ENCODE measurements around the gene CNKSR3.
"Not testable (repeated sequence)": the region's sequence is repeated elsewhere in the genome, so short reads cannot be mapped to it uniquely, and the experiment has no call there.

CNKSR3 gene

GRCh38 chr6:154516276-154516675 lies 5.8 kb upstream of the CNKSR3 start:
- in situ Hi-C loops (cut with MboI; ENCODE audit: low sequenced_read_pairs): no loop called here
- no peak for DNase-seq (ENCODE audit: low spot score in 2 of 2)
- no peaks in the 10 kb centered on the region for H3K36me3 ChIP-seq (replicated peaks)
- no peaks in the 10 kb centered on the region for H3K9me3 ChIP-seq
- H3K4me1 ChIP-seq: peaks cover 12% of the 10 kb centered on the region
- H3K27me3 ChIP-seq (ENCODE audit: low read depth): no peaks in the 10 kb centered on the region
- no peak overlapping the region for H3K4me3 ChIP-seq

DNA sequence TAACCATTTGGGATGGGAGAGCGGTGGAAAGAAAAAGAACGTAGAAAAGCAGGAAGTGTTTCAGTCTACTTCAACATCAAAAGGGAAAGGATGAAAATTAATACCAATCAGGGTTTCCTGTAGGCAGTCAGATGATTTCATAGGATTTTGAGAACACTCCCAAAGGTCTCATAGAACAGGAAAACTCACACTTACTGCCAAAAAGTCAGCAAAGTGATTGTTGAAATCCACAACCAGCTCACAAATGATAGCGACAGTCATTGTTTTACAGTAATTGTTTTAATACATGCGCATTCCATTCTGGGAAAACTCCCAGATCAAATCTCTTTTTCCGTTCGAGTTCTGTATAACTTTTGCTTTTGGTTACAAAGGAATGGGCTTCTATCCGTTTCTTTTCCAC lies 5.3 kb upstream of the CNKSR3 start:
- no peaks in the 10 kb centered on the region for H3K36me3 ChIP-seq (replicated peaks)
- H3K4me1 ChIP-seq: peaks cover 17% of the 10 kb centered on the region
- in situ Hi-C loops (cut with MboI; ENCODE audit: low sequenced_read_pairs): no loop called here
- no peaks in the 10 kb centered on the region for H3K27me3 ChIP-seq (ENCODE audit: low read depth)
- no peak overlapping the region for H3K4me3 ChIP-seq
- no peaks in the 10 kb centered on the region for H3K9me3 ChIP-seq
- no peak for DNase-seq (ENCODE audit: low spot score in 2 of 2)

GRCh38 chr6:154515076-154515475 lies 4.6 kb upstream of the CNKSR3 start:
- H3K4me3 ChIP-seq; H3K36me3 ChIP-seq (replicated peaks); H3K27me3 ChIP-seq (ENCODE audit: low read depth); H3K9me3 ChIP-seq; in situ Hi-C loops (cut with MboI; ENCODE audit: low sequenced_read_pairs); DNase-seq (ENCODE audit: low spot score in 2 of 2): not testable (repeated sequence)
- peaks cover 17% of the 10 kb centered on the region for H3K4me1 ChIP-seq

GRCh38 chr6:154514481-154514880 lies 4.0 kb upstream of the CNKSR3 start:
- no peak for DNase-seq (ENCODE audit: low spot score in 2 of 2)
- in situ Hi-C loops (cut with MboI; ENCODE audit: low sequenced_read_pairs): no loop called here
- H3K27me3 ChIP-seq (ENCODE audit: low read depth): no peaks in the 10 kb centered on the region
- H3K9me3 ChIP-seq: no peaks in the 10 kb centered on the region
- no peaks in the 10 kb centered on the region for H3K36me3 ChIP-seq (replicated peaks)
- H3K4me3 ChIP-seq: no peak overlapping the region
- H3K4me1 ChIP-seq: peaks cover 17% of the 10 kb centered on the region

DNA sequence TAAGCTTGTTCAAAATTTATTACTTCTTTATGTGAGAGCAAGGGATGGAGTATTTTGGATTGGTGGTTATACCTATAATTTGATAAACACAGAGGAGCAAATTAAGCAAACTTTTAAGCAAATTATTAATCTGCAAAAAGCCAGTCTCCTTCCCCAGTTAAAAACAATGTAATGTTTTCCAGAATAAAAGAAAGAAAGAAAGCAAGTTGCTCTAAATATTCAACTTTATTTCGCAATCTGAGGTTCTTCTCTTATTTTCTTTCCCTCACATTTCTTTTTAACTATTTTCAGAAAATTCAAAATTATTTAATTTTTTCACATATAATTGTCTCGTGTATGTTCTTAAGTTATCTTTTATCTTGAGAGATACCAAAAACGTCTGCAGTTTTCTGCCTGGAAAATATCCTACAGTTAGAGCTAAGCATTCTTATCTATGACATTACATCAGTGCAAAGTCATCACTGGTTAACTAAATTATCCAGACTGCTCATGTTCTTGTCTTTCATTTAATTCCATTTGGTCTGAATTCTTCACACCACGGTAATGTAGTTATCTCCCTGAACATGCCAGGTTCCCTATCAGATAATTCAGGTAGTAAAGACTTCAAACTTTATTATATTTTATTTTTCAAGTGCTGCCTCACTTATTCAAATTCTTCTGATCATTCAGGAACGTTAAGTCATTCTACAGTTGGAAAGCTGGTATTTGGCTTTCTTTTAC lies 3.3 kb upstream of the CNKSR3 start:
- Histone ChIP-seq H3K9me3 (no peaks in the 10 kb centered on the region), H3K27me3 (ENCODE audit: low read depth) (no peaks in the 10 kb centered on the region), H3K4me1 (peaks cover 15% of the 10 kb centered on the region), H3K36me3 (replicated peaks) (no peaks in the 10 kb centered on the region), H3K4me3 (no peak overlapping the region)
- in situ Hi-C loops (cut with MboI; ENCODE audit: low sequenced_read_pairs): no loop called here
- no peak for DNase-seq (ENCODE audit: low spot score in 2 of 2)

GRCh38 chr6:154512201-154512600 lies 1.7 kb upstream of the CNKSR3 start:
- Histone ChIP-seq H3K4me3 (no peak overlapping the region), H3K4me1 (peaks cover 23% of the 10 kb centered on the region), H3K27me3 (ENCODE audit: low read depth) (no peaks in the 10 kb centered on the region), H3K36me3 (replicated peaks) (0 out of 2 replicates have a peak, but pooled peaks cover 1% of the 10 kb centered on the region), H3K9me3 (no peaks in the 10 kb centered on the region)
- in situ Hi-C loops (cut with MboI; ENCODE audit: low sequenced_read_pairs): no loop called here
- DNase-seq (ENCODE audit: low spot score in 2 of 2): no peak

DNA sequence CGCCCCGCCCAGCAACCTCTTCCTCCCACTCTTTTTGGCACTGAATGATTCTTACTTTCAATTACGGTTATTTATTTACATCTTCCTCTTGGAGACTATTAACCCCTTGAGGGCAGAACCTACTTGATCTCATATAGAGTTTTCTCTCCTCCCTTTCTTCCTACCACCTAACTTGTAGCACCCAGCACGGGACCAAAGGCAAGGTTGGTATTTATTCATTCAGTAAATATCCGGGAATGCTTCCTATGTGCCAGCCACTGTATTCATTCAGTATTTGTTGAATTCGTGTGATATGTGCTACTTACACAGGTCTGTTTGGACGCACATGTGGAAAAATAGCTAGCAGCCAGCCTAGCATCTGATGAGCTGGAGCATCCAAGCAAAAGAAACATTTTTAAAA lies 1.3 kb upstream of the CNKSR3 start:
- Histone ChIP-seq H3K4me3 (no peak overlapping the region), H3K27me3 (ENCODE audit: low read depth) (no peaks in the 10 kb centered on the region), H3K4me1 (peaks cover 23% of the 10 kb centered on the region), H3K9me3 (no peaks in the 10 kb centered on the region), H3K36me3 (replicated peaks) (0 out of 2 replicates have a peak, but pooled peaks cover 4% of the 10 kb centered on the region)
- in situ Hi-C loops (cut with MboI; ENCODE audit: low sequenced_read_pairs): no loop called here
- DNase-seq (ENCODE audit: low spot score in 2 of 2): no peak

DNA sequence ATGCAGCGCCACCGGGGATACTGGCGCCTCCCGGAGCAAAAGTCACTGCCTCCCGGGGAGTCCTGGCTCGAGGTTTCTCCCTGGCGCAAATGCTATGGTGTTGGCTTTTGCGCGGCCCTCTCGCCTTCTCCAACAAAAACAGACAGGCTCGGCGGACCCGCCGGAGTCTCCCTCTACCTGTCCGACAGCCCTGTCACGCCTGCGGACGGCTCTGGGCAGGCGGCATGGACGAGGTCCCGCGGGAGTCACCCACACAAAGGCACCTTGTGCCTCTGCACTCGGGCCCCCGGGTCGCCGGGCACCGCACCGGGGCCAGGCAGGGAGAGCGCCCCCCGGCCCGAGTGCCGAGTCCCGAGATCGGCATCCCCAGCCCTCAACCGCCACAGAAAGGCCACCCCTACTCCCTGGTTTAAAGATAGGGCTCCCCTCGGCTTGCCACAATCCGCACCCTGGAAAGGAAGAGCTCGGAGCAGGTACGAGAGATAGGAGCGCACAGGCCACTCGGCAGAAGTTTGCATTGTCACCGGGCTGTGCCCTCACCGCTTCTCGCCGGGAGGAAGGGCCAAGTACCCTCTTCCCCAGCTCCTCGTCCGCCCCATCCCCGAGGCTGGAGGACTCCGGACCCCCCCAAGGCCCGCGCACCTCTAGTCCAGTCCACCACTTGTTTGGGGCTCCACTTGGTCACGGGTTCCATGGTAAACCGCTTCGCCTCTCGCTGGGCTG lies 903 bp downstream of the CNKSR3 start:
- Histone ChIP-seq H3K36me3 (replicated peaks) (peaks cover 4% of the 10 kb centered on the region; the same call in 1 of the 2 replicates), H3K4me1 (peaks cover 17% of the 10 kb centered on the region), H3K4me3 (peak overlapping the region; percentile 85), H3K9me3 (no peaks in the 10 kb centered on the region), H3K27me3 (ENCODE audit: low read depth) (no peaks in the 10 kb centered on the region)
- DNase-seq (ENCODE audit: low spot score in 2 of 2): peak; percentile 19 to 58
- in situ Hi-C loops (cut with MboI; ENCODE audit: low sequenced_read_pairs): no loop called here

- Histone ChIP-seq H3K4me3 (peak overlapping the region; percentile 85), H3K27me3 (ENCODE audit: low read depth) (no peaks in the 10 kb centered on the region), H3K36me3 (replicated peaks) (peaks cover 4% of the 10 kb centered on the region; the same call in 1 of the 2 replicates), H3K4me1 (peaks cover 17% of the 10 kb centered on the region), H3K9me3 (no peaks in the 10 kb centered on the region)
- in situ Hi-C loops (cut with MboI; ENCODE audit: low sequenced_read_pairs): no loop called here
- DNase-seq (ENCODE audit: low spot score in 2 of 2): peak; percentile 17 to 23
Observed at GRCh38 chr6:154508573-154509375, 1.7 kb downstream of the CNKSR3 start.

DNA sequence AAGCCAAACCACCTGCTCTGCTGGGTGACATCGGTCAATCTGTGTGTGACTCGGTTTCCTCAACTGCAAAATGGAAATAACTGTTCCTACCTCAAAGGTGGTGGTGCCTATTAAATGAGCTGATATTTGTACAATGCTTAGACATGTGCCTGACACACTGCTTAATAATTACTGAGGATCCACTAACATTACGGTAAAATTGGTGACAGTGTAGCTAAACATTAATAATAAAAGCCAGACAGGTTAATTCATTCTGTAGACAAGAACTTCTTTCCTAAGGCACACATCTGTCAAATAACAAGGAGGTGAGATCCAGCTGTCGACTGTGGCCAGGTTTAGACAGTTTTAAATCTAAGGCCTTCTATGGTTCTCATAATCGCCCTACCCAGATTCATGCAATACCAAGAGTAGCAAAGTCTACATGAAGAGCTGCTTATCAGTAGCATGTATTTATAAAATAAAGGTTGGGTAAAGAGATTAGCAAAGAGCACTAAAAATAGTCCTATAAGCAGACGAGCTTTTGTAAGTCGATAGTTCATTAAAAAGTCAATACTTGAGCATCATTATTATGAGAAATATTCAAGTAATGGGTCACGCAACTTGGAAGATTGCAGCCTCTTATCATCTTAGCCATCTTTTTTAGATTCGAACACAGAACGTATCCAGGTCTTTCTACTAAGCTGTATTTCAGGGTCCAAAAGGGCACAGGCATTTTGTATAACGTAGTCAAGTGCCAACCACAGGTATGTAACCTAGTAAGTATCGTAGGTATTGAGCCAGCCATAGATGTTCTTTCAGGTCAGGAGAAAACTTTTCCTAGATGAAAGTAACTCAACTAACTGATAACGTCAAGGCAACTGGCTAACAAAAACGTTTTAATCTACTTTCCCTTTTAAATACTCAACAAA lies 3.2 kb downstream of the CNKSR3 start:
- Histone ChIP-seq H3K27me3 (ENCODE audit: low read depth) (no peaks in the 10 kb centered on the region), H3K9me3 (no peaks in the 10 kb centered on the region), H3K4me1 (peaks cover 17% of the 10 kb centered on the region), H3K36me3 (replicated peaks) (peaks cover 4% of the 10 kb centered on the region; the same call in 1 of the 2 replicates), H3K4me3 (no peak overlapping the region)
- DNase-seq (ENCODE audit: low spot score in 2 of 2): no peak
- in situ Hi-C loops (cut with MboI; ENCODE audit: low sequenced_read_pairs): no loop called here

DNA sequence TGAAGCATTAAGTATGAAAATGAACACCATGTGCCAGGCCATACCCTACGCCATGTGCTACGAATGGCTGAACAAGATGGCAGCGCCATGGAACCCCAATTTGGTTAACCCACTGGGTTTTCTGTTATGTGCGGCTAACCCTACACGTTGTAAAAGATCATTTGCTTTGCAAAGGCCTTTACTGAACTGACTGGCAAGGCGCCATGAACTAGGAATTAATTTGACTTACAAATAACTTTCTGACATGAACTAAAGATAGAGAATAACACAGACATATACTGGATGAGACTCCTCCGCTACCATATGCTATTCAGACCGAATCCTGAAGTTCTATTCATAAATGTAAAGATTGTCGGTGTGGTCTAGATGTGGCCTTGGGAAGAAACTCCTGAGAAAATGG lies 3.9 kb downstream of the CNKSR3 start:
- peaks cover 17% of the 10 kb centered on the region for H3K4me1 ChIP-seq
- DNase-seq (ENCODE audit: low spot score in 2 of 2): no peak
- H3K27me3 ChIP-seq (ENCODE audit: low read depth): no peaks in the 10 kb centered on the region
- peaks cover 4% of the 10 kb centered on the region; the same call in 1 of the 2 replicates for H3K36me3 ChIP-seq (replicated peaks)
- in situ Hi-C loops (cut with MboI; ENCODE audit: low sequenced_read_pairs): no loop called here
- no peak overlapping the region for H3K4me3 ChIP-seq
- H3K9me3 ChIP-seq: no peaks in the 10 kb centered on the region

GRCh38 chr6:154506108-154506507 lies 4.4 kb downstream of the CNKSR3 start:
- H3K27me3 ChIP-seq (ENCODE audit: low read depth): no peaks in the 10 kb centered on the region
- in situ Hi-C loops (cut with MboI; ENCODE audit: low sequenced_read_pairs): no loop called here
- no peak overlapping the region for H3K4me3 ChIP-seq
- H3K4me1 ChIP-seq: peaks cover 15% of the 10 kb centered on the region
- no peaks in the 10 kb centered on the region for H3K9me3 ChIP-seq
- DNase-seq (ENCODE audit: low spot score in 2 of 2): no peak
- peaks cover 4% of the 10 kb centered on the region; the same call in 1 of the 2 replicates for H3K36me3 ChIP-seq (replicated peaks)

GRCh38 chr6:154504865-154505449 lies 5.5 kb downstream of the CNKSR3 start:
- no peak for DNase-seq (ENCODE audit: low spot score in 2 of 2)
- peaks cover 4% of the 10 kb centered on the region; the same call in 1 of the 2 replicates for H3K36me3 ChIP-seq (replicated peaks)
- H3K27me3 ChIP-seq (ENCODE audit: low read depth): no peaks in the 10 kb centered on the region
- H3K4me1 ChIP-seq: peaks cover 12% of the 10 kb centered on the region
- no peaks in the 10 kb centered on the region for H3K9me3 ChIP-seq
- H3K4me3 ChIP-seq: no peak overlapping the region
- in situ Hi-C loops (cut with MboI; ENCODE audit: low sequenced_read_pairs): no loop called here

All from HAP-1 (cell line).